ENCODE measurements around the gene AP1M2.

DNA sequence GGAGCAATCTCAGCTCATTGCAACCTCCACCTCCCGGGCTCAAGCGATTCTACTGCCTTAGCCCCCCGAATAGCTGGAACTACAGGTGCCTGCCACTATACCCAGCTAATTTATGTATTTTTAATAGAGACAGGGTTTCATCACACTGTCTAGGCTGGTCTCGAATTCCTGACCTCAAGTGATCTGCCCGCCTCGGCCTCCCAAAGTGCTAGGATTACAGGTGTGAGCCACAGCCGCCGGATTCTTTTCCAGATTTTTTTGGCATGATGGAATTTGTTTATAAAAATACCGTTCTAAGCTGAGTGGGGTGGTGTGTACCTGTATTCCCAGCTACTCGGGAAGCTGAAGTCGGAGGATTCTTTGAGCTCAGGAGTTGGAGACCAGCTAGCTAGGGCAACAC is 49.4 kb downstream of the AP1M2 start:
- TF ChIP-seq, protein P1, sequence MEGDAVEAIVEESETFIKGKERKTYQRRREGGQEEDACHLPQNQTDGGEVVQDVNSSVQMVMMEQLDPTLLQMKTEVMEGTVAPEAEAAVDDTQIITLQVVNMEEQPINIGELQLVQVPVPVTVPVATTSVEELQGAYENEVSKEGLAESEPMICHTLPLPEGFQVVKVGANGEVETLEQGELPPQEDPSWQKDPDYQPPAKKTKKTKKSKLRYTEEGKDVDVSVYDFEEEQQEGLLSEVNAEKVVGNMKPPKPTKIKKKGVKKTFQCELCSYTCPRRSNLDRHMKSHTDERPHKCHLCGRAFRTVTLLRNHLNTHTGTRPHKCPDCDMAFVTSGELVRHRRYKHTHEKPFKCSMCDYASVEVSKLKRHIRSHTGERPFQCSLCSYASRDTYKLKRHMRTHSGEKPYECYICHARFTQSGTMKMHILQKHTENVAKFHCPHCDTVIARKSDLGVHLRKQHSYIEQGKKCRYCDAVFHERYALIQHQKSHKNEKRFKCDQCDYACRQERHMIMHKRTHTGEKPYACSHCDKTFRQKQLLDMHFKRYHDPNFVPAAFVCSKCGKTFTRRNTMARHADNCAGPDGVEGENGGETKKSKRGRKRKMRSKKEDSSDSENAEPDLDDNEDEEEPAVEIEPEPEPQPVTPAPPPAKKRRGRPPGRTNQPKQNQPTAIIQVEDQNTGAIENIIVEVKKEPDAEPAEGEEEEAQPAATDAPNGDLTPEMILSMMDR (IDR thresholded peaks at IDR 0.05): no peak
- TF ChIP-seq POLR2A (IDR thresholded peaks at IDR 0.05) (no peak), POLR2AphosphoS5 (IDR thresholded peaks at IDR 0.05) (no peak)
